Sigmoid colon (tissue), 4 donors: Measurements from ENCODE around the gene NME3.

Experiments used
- CTCF ChIP-seq, 4 experiments: fragments of 450-650 bp in 3 of 4; fragments of 200-600 bp in 1 of 4; IDR thresholded peaks; one replicate each; pipeline ENCODE4 v1.5.1; 2016 to 2019; ENCODE audit warnings: antibody characterized with exemption in 4 of 4, mild to moderate bottlenecking in 3 of 4, moderate library complexity in 2 of 4
- EP300 ChIP-seq, 4 donors: sonication (generic); formaldehyde crosslinking; IDR thresholded peaks; one replicate each; pipeline ENCODE4 v1.6.1; 2017; ENCODE audit warnings: antibody characterized with exemption in 4 of 4
- POLR2AphosphoS5 ChIP-seq, 4 donors: sonication (generic); formaldehyde crosslinking; IDR thresholded peaks; one replicate each; pipeline ENCODE4 v1.6.1; 2017; ENCODE audit warnings: antibody characterized with exemption in 4 of 4

GRCh38 chr16:1817276-1817589 lies 45.9 kb upstream of the NME3 start:
- TF ChIP-seq POLR2AphosphoS5 (IDR thresholded peaks at IDR 0.05) (no peak), CTCF (IDR thresholded peaks at IDR 0.05) (no peak), EP300 (IDR thresholded peaks at IDR 0.05) (no peak)
